GM18861 (cell line): ENCODE measurements around the gene C3orf18.

ENCODE experiments used
- ATAC-seq: cut with Tn5 transposase; IDR thresholded peaks from one replicate; pipeline ENCODE4 v1.9.1; 2021; ENCODE audit not compliant: unreplicated experiment

C3orf18 gene

DNA sequence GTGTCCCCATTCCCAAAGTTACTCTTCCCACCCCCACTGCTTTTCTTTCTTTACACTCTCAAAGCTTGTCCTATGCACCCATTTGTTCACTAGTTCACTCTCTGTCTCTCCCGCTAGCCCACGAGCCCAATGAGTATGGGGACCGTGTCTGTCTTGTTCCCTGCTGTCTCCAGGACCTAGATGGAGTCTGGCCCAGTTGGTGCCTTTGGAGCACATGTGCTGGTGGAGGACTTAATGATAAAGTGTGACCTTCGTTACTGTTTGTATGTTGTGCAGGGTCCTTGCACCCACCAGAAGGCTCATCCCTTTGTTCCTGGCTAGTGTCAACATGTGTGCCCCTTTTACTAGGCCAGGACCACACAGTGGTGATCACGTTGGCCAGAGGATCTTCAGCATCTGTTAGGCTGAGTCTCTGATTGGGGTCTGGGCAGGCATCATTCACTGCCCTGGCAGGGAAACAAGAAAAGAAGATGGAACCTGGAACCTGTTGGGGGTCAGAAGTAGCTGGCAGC lies 36.6 kb upstream of the C3orf18 start:
- ATAC-seq: no peak

DNA sequence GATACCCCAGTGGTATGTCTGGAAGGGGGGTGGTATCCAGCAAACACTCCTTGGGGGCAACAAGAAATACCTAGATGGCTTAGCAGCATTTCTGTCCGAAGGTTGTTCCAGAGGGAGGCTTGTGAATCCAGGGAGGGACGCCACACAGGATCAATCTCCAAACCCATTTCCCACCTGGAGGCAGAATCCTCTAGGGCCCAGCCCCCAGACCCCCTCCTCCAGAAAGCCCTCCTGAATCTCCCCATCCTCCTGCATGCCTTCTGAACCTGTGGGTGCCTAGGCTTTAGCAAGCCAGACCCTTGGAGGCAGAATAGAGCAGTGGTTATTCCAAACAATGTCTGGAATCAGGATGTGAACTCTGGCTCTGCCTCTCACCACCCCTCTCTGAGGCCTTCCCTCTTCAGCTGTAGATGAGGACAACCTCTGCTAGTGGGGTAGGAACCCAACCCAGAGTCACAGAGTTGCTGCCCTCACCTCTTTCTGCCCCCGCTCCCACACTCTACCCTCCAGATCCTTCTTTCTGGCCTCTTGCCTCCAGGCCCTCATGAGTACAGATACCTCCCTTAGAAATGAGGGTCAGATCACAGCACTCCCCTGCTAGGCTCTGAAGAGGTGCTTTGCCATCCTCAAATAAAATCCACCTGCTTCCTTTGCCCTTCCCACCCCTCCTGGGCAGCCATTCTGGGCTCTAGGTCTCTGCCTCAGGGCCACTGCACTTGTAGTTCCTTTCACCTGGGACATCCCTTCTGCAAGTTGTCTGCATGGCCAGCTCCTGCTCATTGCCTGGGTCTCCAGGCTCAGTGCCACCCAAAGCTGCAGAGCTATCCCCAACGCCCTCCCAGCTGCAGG lies 35.9 kb upstream of the C3orf18 start:
- ATAC-seq: no peak

DNA sequence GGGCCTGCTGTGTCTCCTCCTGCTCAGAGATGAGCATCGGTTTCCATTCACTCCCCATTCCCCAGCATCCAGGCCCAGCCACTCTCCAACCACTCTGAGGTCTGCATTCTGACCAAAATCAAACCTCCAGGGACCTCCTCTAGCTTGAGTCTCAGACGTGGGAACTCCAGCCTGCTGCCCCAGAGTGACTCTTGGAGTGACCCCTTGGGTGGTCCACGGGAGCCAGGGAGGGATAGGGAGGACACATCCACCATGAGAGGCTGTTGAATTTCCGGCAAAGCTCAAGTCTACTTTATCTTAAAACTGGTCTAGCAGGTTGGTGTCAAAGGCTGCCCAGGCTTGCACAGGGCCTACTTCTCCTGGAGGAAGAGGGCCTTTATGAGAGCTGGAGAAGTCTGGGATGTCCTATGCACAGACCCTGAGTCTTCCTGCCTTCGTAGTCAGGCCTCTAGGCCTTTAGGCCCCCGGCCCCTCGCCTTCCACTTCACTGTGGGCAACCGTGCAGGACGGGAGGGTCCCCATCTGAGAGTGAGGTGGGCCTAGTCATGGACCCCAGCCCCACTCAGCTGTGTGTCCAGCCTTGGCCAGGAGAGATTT lies 35.1 kb upstream of the C3orf18 start:
- no peak for ATAC-seq

DNA sequence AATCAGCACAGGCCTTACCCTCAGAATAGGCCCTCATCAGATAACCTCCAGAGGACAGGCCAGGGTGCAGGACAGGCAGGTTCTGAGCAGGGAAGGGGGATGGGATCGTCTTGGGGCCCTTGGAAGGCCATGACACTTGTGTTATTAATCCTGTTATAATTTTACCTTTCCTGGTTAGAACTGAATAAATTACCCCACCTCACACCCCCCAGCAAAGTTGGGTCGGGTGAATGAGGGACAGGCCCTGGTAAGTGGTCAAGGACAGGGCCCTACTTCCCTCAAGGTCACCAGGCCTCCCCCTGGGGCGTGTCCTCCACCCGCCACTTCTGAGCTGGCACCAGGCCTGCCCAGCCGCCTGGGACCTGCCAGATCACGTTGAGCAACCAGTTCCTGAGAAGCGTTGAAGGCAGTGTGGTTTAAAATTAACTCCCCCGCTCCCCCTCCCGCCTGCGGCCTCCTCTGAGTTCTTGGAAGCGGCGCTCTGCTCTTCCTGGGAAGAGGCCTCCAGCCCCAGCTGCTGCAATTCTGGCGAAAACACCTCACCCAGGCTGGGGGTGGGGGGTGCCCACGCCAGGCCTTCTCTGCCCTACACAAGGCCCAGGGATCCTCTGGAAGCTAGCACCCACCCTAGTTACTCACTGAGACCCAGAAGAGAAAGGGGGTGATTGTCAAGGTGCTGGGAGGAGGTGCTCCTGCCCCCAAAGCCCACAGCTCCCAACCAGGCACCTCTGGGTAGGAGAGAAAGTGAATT lies 33.5 kb upstream of the C3orf18 start:
- no peak for ATAC-seq

DNA sequence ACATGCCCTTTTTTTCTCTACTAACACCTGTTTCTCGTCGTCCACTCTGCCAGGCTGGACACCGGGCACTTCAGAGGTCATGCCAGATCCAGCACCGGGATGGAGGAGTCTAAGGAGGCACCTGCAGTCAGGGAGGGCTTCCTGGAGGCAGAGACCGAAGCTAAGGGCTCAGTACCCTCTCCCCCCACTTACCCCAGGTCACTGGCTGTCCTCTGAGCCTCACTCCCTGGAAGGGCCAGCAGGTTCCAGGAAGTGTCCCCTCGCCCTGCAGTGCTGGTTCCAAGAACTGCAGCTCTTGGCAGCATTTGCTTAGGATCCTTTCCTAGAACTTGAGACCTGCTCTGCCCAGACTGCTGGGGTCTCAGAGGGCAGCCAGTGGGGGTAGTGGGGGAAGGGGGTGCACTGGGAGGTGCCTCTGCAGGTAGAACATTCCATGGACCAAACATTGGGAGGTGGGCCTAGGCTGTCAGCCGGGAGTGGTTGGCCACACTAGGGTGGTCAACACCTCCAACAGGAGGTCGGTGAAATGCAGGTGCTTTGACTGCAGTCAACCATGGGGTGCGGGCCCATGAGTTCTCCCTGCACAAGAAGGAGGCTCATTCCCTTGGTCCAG lies 32.7 kb upstream of the C3orf18 start:
- no peak for ATAC-seq

DNA sequence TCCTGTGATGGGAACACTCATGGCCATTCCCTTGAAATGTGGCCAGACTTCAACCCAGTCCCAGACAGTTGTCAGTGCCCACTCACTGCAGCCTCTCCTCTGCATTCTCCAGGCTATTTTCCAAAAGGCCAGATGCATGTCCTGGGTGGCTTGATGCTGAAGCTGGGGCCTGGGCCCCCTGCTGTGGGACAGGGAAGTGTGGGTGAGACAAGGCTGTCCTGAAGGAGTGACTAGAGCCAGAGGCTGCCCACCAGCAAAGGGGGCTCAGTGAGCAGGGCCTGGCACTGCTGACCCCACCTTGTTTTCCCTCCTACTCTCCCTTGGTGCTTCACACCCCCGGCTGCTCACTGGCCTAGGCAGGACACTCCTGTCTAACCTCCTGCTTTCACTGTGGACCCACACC lies 32.2 kb upstream of the C3orf18 start:
- no peak for ATAC-seq

DNA sequence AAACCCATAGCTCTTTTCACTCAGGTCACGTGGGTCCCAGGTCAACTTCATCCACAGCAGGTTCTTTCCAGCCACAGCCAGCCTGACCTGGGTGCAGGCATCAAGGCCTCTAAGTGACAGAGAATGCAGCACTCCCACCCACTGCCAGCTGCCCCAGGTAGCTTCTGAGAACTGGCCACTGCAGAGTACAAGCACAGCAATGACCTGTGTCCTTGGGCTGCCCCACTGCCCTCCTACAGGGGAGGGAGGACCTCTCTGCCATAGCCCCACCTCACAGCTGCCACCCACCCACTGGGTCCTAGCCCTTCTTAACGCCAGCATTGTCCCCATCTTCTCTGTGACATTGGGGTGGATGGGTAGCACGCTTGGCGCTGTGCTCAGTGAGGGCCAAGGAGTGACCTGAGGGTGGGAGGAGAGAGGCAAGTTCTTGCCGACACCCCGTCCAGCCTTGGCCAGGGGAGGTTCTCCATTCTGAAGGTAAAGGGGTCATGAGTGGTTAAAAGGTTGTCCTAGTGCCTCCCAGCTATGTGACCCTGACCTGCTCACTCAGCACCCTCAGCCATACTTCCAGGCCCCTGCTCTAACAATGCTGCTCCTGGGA lies 31.7 kb upstream of the C3orf18 start:
- no peak for ATAC-seq

DNA sequence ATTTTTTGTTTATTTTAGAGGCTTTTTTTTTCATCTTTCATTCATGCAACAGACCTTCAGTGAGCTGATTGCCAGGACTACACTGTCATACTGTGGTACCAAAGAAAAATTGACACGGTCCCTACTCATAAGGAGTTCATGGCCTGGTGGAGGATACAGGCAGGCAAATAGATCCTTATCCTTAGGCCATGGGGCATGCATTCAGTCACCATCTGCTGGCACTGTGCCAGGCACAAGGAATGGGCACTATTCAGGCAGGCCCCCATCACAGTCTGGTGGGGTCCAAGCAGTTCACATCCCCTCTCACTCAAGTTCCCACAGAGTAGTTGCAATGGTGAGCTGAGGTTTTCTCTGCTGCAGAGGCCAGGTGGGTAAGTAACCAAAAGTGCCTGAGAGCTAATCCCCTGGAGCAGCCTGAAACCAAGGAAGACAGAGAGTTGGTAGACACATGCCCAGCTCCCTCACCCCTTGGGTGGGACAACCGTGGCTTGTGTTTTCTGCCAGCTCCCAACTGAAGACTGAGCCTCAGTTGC lies 26.8 kb upstream of the C3orf18 start:
- ATAC-seq: no peak

DNA sequence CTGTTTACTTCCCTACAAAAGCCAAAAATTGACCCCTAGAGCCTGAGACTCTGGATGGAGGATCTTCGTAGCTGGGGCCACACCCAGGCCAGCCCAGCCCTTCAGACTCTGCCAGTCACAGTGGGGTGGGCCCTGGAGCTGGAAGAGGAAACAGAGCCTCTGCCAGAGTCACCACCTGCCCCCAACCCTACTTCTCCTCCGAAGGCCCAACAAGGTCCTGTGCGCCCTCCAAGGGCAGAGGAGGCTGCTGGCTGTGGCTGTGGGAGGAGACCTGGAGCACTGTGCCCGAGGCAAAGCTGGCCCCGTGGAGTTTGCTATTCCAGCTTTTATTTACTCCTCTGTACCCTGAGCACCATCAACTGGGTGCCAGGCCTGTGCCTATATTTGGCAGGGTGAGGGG lies 25.0 kb upstream of the C3orf18 start:
- no peak for ATAC-seq

DNA sequence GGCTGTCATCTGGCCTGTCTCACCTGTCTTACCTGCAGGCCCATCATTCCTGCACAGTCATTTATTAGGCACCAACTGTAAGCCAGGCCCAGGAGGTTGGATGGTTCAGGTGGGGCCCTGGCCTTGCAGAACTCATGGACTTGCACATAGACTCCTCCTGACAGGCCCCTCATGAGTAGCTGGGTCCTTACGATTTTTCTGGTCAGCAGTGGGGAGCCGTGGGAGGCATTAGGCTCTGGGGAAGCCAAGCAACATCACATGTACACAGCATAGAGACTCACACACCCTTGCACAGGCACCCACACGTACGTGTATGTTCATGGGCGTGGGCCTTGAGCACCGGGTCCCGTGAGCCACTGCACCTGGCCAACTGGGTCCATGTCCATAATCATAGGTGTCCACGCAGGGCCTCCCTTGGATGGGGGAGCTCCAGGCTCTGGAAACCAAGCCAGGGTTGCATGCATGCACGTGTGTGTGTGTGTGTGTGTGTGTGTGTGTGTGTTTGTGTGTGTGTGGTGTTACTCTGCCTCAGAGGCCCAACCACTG lies 23.7 kb upstream of the C3orf18 start:
- ATAC-seq: no peak

DNA sequence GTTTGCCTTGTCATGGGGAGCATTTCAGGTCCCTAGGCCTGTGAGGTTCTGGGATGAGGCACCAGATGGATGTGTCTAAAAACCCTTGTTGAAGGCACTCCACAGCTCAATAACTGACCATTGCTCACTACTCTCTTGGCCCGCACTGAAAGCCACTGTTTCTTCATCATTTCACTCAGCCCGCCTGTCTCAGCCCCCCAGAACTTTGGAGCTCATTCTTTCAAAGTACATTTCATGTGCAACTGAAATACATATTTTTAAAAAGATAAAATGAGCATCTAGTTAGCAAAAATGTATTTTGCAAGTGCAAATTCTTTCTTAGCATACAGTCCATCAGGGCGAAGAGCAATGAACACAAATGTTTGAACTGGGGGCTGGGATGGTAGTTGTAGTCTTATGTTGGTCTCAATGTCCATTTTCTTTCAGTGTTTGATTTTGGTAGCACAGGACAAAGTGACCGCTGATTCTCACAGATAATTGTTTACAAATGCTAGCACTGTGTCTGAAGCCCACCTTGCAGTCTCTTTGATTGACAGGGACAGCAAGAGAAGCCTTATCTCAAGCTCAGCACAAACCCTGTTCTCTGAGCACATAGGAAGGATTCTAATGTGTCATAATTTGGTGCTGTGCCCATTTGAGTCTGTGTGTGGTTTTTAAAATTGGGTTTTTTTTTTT lies 21.3 kb upstream of the C3orf18 start:
- no peak for ATAC-seq

DNA sequence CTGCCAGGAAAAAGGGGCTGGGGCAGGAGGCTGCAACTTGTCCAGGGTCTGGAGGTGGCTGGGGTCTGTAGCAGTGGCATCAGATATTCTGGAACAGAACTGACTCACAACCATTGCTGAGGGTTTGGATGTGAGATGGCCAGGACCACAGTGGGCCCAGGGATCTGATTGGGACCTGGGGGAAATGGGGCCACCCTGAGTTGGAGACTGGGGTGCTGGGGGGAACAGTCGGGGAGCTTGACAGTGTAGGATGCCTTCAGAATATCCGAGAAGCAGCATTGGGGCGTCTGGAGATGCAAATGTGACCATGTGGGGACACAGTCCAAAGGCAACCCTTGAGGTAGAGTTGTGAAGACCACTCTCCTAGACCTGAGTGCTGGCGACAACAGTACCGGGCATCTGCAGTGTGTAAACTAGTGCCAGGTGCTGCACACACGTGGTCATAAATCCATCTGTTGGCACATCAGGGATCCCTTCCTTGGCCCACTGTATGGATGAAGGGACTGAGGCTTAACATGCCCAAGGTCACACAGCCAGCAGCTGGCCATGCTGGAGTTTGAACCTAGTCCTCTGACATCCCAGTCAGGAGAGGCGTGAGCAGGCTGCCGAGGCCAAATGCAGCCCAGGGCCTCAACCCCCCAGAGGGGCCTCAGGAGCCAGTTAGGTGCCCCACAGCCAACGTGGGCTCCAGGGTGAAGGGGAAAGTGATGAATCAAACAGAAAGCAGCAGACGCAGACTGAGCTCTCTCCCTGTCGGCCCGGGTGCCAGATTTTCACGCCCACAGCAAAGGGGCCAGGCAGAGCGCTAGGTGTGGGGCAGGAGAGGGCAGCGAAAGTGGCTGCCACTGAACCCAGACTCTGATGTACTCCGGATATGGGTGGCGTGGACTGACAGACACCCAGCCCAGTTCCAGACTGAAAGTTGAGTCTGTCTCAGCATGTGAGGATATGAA lies 20.5 kb upstream of the C3orf18 start:
- peak; percentile 35 for ATAC-seq

DNA sequence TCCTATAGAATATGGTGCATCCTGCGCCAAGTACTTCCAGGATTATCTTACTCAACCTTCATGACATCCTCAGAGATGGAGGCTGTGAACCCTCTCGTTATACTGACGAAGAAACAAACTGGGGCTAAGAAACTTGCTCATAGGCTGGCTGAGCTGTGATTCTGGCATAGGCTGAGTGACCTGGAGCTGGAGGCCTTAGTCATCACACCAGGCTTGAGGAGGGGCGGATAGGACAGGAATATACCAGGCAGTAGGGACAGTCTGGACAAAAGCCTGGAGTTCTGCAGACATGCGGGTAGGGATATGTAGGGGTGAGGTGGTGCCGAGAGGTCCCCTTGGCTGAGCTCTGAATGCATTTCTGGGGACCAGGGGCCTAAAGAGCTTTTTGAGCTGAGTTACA lies 19.8 kb upstream of the C3orf18 start:
- ATAC-seq: no peak

DNA sequence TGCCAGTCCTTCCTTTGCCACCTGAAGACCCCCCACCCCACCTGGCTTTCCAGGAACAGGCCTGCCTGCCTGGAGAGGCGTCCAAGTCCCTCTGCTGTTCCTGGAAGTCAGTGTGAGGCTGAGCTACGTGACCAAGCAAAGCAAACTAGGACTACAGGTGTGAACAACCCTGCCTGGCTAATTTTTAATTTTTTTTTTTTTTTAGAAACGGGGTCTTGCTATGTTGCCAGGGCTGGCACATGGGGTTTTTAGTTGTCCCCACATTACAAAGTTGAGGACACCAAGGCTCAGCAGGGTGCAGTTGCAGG lies 19.2 kb upstream of the C3orf18 start:
- ATAC-seq: no peak

DNA sequence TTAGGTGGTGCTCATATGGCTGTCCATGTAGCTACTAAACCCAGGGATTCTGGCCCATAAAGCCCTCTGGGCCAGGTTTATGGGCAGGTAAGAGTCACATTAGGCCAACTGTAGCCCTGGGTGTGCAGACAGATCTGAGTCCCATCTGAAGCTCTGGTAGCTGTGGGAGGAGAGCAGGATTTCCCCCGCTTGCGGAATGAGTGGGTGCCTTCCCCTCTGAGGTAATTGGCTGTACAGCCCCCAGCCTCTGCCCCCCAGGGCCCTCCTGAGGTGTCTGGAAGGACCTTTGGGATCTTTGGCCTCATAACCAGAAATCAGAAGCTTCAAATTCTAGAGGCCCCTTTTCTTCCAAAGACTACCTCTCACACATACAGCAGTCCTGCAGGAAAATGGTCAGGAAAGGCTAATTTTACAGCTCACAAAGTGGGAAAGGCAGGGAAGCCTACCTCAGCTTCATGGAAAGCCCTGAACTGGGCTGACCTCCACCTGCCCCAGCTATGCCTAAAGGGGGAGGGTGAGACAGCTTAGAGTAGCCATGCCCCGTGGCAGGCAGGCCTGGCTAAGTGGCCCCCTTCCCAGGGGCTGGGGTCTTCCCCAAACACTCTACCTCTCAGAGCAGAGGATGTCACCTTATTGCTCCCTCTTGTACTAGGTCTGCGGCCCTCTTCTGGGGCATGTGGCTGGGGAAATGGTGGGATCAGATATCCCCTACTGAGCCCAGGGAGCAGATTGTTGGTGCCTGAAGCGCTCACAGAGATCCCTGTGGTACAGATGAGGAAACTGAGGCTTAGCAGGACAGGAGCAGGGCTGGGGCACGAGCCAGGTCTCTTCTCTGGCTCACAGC lies 18.6 kb upstream of the C3orf18 start:
- ATAC-seq: no peak

DNA sequence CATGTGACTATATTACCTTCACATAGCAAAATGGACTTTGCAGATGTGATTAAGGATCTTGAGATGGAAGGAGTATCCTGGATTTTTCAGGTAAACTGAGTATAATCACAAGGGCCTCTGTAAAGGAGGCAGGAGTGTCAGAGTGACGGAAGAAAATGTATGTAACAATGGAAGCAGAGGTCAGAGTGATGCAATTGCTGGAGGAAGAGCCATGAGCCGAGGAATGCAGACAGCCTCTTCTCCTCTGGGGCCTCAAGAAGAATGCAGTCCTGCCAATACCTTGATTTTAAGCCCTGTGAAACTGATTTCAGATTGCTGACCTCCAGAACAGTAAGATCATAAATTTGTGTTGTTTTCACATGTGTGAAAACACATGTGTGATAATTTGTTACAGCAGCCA lies 16.8 kb upstream of the C3orf18 start:
- ATAC-seq: no peak

DNA sequence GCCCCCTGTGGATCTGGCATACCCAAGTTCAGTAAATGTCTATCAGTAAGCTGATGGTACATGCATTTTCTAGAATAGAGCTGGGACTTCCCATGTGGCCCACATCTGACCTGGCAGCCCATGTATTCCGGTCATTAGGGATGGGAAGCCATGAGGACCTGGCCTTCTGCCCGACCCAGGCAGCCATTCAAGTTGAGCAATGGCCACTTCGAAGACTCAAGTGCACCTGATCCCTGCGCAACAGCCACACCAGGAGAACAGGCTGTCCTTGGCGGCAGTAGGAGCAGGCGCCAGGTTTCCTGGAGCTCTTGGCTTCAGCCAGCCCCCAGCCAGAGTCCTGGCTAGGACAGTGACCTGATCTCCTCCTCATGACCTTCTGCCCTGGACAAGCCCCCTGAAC lies 16.4 kb upstream of the C3orf18 start:
- no peak for ATAC-seq

DNA sequence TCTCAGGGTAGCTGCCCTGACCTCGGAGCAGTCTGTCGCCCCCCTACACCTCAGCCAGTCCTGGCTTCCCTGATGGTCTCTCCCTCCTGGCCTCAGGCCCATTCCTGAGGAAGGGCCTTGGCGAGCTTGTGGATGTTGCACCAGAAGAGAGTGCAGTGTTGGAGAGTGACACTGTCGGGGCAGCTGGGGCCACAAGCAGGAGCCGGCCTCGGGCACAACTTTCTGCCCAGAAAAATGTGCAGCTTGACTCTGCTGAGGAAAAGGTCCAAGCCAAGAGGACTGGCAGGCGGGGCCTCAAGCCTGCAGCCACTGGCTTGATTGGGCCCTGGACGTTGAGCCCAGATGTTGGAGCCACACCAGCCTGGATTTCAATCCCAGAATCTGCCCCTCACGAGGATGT lies 14.5 kb upstream of the C3orf18 start:
- ATAC-seq: no peak
